DND-41 (cell line): ENCODE results near the gene OLA1.

Experiments used
- ATAC-seq: fragments of 200-7000 bp; cut with Tn5 transposase; 3 replicates; pipeline ENCODE4 v1.9.1; 2021; ENCODE audit warnings: low read depth; ENCODE audit not compliant: insufficient read depth
- DNase-seq: peaks from one replicate; pipeline ENCODE4 v3.0.0-alpha.2; 2020
- H2AFZ ChIP-seq: 2 replicates; pipeline ENCODE4 v1.6.0; 2012; ENCODE audit warnings: low read depth, low read length
- H3K27ac ChIP-seq: 2 replicates; pipeline ENCODE4 v1.5.1; 2012; ENCODE audit warnings: low read length, inconsistent platforms
- H3K27me3 ChIP-seq: fragments of 200-600 bp; sonication (generic); 2 replicates; pipeline ENCODE4 v1.6.0; 2012; ENCODE audit warnings: low read length, mild to moderate bottlenecking, inconsistent platforms; ENCODE audit not compliant: insufficient read depth, poor library complexity
- H3K36me3 ChIP-seq: 2 replicates; pipeline ENCODE4 v1.5.1; 2012; ENCODE audit warnings: low read length, inconsistent platforms; ENCODE audit not compliant: insufficient read depth
- H3K4me1 ChIP-seq: 2 replicates; pipeline ENCODE4 v1.5.1; 2012; ENCODE audit warnings: mild to moderate bottlenecking, low read length; ENCODE audit not compliant: insufficient read depth
- H3K4me2 ChIP-seq: 2 replicates; pipeline ENCODE4 v1.6.0; 2012; ENCODE audit warnings: mild to moderate bottlenecking, moderate library complexity, low read length, inconsistent platforms; ENCODE audit not compliant: insufficient read depth
- H3K4me3 ChIP-seq, 2 experiments: fragments of 200-600 bp in 1 of 2; shearing (Covaris generic) in 1 of 2; 2 replicates each; pipeline ENCODE4 v1.5.1; 2012 to 2016; ENCODE audit warnings: inconsistent platforms in 2 of 2, low read length in 2 of 2, mild to moderate bottlenecking in 2 of 2, low read depth in 1 of 2, moderate library complexity in 1 of 2
- H3K79me2 ChIP-seq: 2 replicates; pipeline ENCODE4 v1.6.0; 2012; ENCODE audit warnings: low read length, inconsistent platforms; ENCODE audit not compliant: insufficient read depth
- H3K9ac ChIP-seq: 2 replicates; pipeline ENCODE4 v1.6.0; 2012; ENCODE audit warnings: low read depth, mild to moderate bottlenecking, inconsistent platforms, low read length, moderate library complexity
- H3K9me3 ChIP-seq: 2 replicates; pipeline ENCODE4 v1.5.1; 2012; ENCODE audit warnings: low read length, moderate library complexity, mild to moderate bottlenecking, inconsistent platforms; ENCODE audit not compliant: insufficient read depth, severe bottlenecking
- H4K20me1 ChIP-seq: 2 replicates; pipeline ENCODE4 v1.6.0; 2012; ENCODE audit warnings: low read length; ENCODE audit not compliant: insufficient read depth
- CTCF ChIP-seq: IDR thresholded peaks from 2 replicates; pipeline ENCODE4 v1.5.1; 2012; ENCODE audit warnings: borderline replicate concordance, low read length, moderate library complexity, mild to moderate bottlenecking; ENCODE audit not compliant: poor library complexity, severe bottlenecking; ENCODE audit errors: extremely low read depth
- EZH2 ChIP-seq: IDR thresholded peaks from 3 replicates; pipeline ENCODE4 v1.6.1; 2012; ENCODE audit warnings: borderline replicate concordance, low read depth, mild to moderate bottlenecking, moderate library complexity, low read length, inconsistent platforms; ENCODE audit not compliant: severe bottlenecking

The OLA1 gene

GRCh38 chr2:174117951-174118930 lies 130.1 kb downstream of the OLA1 start:
- no peak for TF ChIP-seq EZH2
- TF ChIP-seq CTCF, result no peak
- Histone ChIP-seq H3K4me2 (no peak overlapping the region), H3K4me1 (no peaks in the 10 kb centered on the region), H3K9me3 (no peaks in the 10 kb centered on the region), H3K79me2 (no peaks in the 10 kb centered on the region), H4K20me1 (no peaks in the 10 kb centered on the region), H3K36me3 (peaks cover 30% of the 10 kb centered on the region), H3K4me3 (no peak overlapping the region), H3K9ac (no peak overlapping the region), H2AFZ (no peak overlapping the region), H3K27me3 (no peaks in the 10 kb centered on the region), H3K27ac (no peak overlapping the region)
- ATAC-seq (no peak), DNase-seq (no peak)

GRCh38 chr2:174112073-174112472 lies 136.3 kb downstream of the OLA1 start:
- ATAC-seq (no peak), DNase-seq (no peak)
- no peak for TF ChIP-seq CTCF
- TF ChIP-seq EZH2, result no peak
- Histone ChIP-seq H3K27ac (no peak overlapping the region), H4K20me1 (no peaks in the 10 kb centered on the region), H3K4me1 (no peaks in the 10 kb centered on the region), H3K79me2 (no peaks in the 10 kb centered on the region), H3K9me3 (no peaks in the 10 kb centered on the region), H3K4me3 (no peak overlapping the region), H3K36me3 (peaks cover 11% of the 10 kb centered on the region; the same call in 1 of the 2 replicates), H3K4me2 (no peak overlapping the region), H2AFZ (no peak overlapping the region), H3K9ac (no peak overlapping the region), H3K27me3 (no peaks in the 10 kb centered on the region)

- no peak overlapping the region for H3K4me2 ChIP-seq
- no peaks in the 10 kb centered on the region for H3K27me3 ChIP-seq
- H3K36me3 ChIP-seq, result peaks cover 3% of the 10 kb centered on the region; the same call in 1 of the 2 replicates
- H3K9ac ChIP-seq, result no peak overlapping the region
- H3K79me2 ChIP-seq, result no peaks in the 10 kb centered on the region
- ATAC-seq (no peak), DNase-seq (no peak)
- no peaks in the 10 kb centered on the region for H3K9me3 ChIP-seq
- TF ChIP-seq CTCF (no peak), EZH2 (no peak)
- no peak overlapping the region for H3K27ac ChIP-seq
- H3K4me1 ChIP-seq, result no peaks in the 10 kb centered on the region
- H2AFZ ChIP-seq, result no peak overlapping the region
- H3K4me3 ChIP-seq, result no peak overlapping the region
- no peaks in the 10 kb centered on the region for H4K20me1 ChIP-seq
Observed at GRCh38 chr2:174108579-174108978, 139.8 kb downstream of the OLA1 start.
